DND-41 (cell line): Measurements from ENCODE around the gene VTI1B.
"Not testable (repeated sequence)": the region's sequence is repeated elsewhere in the genome, so short reads cannot be mapped to it uniquely, and the experiment has no call there.

ENCODE experiments used
- EZH2 ChIP-seq: IDR thresholded peaks from 3 replicates; pipeline ENCODE4 v1.6.1; 2012; ENCODE audit warnings: borderline replicate concordance, low read depth, mild to moderate bottlenecking, moderate library complexity, low read length, inconsistent platforms; ENCODE audit not compliant: severe bottlenecking
- TF ChIP-seq, protein P1 (sequence below): IDR thresholded peaks from 2 replicates; pipeline ENCODE4 v1.5.1; 2012; ENCODE audit warnings: borderline replicate concordance, low read length, moderate library complexity, mild to moderate bottlenecking; ENCODE audit not compliant: poor library complexity, severe bottlenecking; ENCODE audit errors: extremely low read depth

DNA sequence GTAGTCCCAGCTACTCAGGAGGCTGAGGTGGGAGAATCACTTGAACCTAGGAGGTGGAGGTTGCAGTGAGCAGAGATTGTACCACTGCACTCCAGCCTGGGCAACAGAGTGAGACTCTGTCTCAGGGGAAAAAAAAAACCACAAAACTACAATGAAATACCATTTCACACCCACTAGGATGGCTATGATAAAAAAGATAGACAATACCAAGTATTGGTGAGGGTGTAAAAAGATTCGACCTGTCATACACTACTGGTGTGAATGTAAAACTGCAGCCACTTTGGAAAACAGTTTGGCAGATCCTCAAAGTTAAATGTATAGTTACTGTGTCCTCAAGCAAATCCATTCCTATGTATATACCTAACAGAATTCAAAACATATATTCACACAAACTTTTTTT is 48.3 kb downstream of the VTI1B start:
- TF ChIP-seq EZH2, result not testable (repeated sequence)
- TF ChIP-seq, protein P1, sequence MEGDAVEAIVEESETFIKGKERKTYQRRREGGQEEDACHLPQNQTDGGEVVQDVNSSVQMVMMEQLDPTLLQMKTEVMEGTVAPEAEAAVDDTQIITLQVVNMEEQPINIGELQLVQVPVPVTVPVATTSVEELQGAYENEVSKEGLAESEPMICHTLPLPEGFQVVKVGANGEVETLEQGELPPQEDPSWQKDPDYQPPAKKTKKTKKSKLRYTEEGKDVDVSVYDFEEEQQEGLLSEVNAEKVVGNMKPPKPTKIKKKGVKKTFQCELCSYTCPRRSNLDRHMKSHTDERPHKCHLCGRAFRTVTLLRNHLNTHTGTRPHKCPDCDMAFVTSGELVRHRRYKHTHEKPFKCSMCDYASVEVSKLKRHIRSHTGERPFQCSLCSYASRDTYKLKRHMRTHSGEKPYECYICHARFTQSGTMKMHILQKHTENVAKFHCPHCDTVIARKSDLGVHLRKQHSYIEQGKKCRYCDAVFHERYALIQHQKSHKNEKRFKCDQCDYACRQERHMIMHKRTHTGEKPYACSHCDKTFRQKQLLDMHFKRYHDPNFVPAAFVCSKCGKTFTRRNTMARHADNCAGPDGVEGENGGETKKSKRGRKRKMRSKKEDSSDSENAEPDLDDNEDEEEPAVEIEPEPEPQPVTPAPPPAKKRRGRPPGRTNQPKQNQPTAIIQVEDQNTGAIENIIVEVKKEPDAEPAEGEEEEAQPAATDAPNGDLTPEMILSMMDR, result not testable (repeated sequence)
